Epithelial cell of esophagus (primary cell): ENCODE results near the gene CDH4.

Experiments
- DNase-seq: peaks from one replicate; pipeline ENCODE4 v3.0.0; 2010; ENCODE audit warnings: low read depth
- H3K4me3 ChIP-seq: 2 replicates; pipeline ENCODE4 v1.5.1; 2011; ENCODE audit warnings: mild to moderate bottlenecking, low read length, control low read depth
- TF ChIP-seq, protein P1 (sequence below): IDR thresholded peaks from 2 replicates; pipeline ENCODE4 v1.5.1; 2011; ENCODE audit warnings: low read depth, mild to moderate bottlenecking, low read length, control low read depth, inconsistent platforms; ENCODE audit not compliant: insufficient read depth; ENCODE audit errors: missing control alignments

The CDH4 gene

DNA sequence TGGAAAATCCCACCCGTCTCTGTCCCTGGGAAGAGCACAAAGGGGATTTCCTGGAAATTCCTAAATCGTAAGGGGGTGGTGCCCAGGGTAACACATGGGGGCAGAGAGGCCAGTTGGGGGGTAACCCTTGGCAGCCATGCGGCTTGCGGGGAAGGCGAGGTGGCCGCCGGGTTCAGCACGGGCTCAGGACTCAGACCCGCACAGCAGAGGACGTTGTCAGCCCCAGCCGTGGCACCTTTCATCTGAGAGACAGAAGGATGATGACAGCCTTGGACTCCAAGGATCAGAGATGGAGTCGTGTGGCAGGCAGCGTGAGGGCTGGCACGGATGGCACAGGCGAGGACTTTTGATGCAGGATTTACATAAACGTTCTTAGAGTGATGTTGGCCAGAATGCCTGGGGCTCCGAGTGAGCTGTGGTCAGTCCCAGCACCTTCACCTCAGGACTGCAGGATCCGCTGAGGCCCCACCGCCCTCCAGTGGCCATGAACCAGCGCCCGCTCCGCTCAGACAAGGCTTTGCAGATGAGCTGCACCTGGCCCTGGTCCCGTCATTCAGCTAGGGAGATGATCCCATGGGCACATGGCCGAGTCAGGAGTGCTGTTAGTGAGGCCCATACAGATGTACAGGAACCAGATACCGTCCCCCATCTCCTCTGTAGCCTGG lies 623.3 kb downstream of the CDH4 start:
- TF ChIP-seq, protein P1, sequence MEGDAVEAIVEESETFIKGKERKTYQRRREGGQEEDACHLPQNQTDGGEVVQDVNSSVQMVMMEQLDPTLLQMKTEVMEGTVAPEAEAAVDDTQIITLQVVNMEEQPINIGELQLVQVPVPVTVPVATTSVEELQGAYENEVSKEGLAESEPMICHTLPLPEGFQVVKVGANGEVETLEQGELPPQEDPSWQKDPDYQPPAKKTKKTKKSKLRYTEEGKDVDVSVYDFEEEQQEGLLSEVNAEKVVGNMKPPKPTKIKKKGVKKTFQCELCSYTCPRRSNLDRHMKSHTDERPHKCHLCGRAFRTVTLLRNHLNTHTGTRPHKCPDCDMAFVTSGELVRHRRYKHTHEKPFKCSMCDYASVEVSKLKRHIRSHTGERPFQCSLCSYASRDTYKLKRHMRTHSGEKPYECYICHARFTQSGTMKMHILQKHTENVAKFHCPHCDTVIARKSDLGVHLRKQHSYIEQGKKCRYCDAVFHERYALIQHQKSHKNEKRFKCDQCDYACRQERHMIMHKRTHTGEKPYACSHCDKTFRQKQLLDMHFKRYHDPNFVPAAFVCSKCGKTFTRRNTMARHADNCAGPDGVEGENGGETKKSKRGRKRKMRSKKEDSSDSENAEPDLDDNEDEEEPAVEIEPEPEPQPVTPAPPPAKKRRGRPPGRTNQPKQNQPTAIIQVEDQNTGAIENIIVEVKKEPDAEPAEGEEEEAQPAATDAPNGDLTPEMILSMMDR = no peak
- H3K4me3 ChIP-seq = no peak overlapping the region
- no peak for DNase-seq

GRCh38 chr20:61875996-61876395 lies 623.9 kb downstream of the CDH4 start:
- no peak overlapping the region for H3K4me3 ChIP-seq
- no peak for DNase-seq
- TF ChIP-seq, protein P1 = no peak

GRCh38 chr20:61876952-61877728 lies 625.1 kb downstream of the CDH4 start:
- H3K4me3 ChIP-seq = no peak overlapping the region
- no peak for DNase-seq
- TF ChIP-seq, protein P1 = no peak

DNA sequence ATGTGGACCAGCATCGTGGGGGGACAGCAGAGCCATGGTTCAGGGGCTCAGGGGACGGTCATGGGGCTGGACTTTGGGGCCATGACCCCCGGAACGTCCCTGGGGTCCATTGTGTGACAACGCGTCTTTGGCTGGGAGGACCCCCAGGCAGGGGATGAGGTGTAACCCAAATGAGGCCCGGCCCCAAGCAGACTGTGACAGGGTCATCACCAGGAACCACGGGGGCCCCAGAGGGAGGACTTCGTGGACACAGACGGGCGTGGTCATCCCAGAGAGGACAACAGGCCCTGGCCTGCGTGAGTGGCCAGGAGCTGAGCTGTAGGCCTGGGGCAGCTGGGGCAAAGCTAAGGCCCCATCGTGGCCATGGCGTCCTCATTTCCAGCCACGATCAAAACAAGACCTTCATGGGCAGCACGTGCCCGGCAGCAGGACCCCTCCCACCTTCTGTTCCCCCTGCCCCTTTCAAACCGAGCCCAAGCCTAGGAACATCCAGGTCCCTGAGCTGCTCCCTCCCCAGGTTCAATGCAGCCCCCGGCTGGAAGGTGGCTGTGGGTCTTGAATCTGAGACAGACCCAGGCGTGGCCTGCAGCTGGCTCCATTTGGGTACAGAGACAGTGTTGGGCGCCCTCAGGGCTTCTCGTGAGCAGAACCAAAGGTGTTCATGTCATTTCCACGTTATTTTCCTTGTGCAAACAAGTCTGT lies 625.9 kb downstream of the CDH4 start:
- TF ChIP-seq, protein P1 = no peak
- H3K4me3 ChIP-seq = no peak overlapping the region
- no peak for DNase-seq

- TF ChIP-seq, protein P1 = no peak
- DNase-seq = no peak
- no peak overlapping the region for H3K4me3 ChIP-seq
These were observed 626.6 kb downstream of the CDH4 start for GRCh38 chr20:61878478-61879302.

GRCh38 chr20:61879303-61879620 lies 627.2 kb downstream of the CDH4 start:
- no peak overlapping the region for H3K4me3 ChIP-seq
- DNase-seq = no peak
- TF ChIP-seq, protein P1 = no peak
